BLaER1 (cell line): ENCODE data around the gene IGF1R.

Experiments used
- H3K27ac ChIP-seq: shearing (Covaris generic); formaldehyde crosslinking; 2 replicates; pipeline ENCODE4 v1.8.1; 2022
- H3K27me3 ChIP-seq: shearing (Covaris generic); formaldehyde crosslinking; 2 replicates; pipeline ENCODE4 v1.8.1; 2022
- H3K36me3 ChIP-seq: shearing (Covaris generic); formaldehyde crosslinking; 2 replicates; pipeline ENCODE4 v1.8.1; 2022
- H3K4me1 ChIP-seq: shearing (Covaris generic); formaldehyde crosslinking; 2 replicates; pipeline ENCODE4 v1.8.1; 2022
- H3K4me2 ChIP-seq: shearing (Covaris generic); formaldehyde crosslinking; 2 replicates; pipeline ENCODE4 v1.8.1; 2022
- H3K4me3 ChIP-seq: shearing (Covaris generic); formaldehyde crosslinking; 2 replicates; pipeline ENCODE4 v1.8.1; 2022
- H3K9ac ChIP-seq: shearing (Covaris generic); formaldehyde crosslinking; 2 replicates; pipeline ENCODE4 v1.8.1; 2022
- H3K9me3 ChIP-seq: shearing (Covaris generic); formaldehyde crosslinking; 2 replicates; pipeline ENCODE4 v1.8.1; 2022
- H4K20me1 ChIP-seq: shearing (Covaris generic); formaldehyde crosslinking; 2 replicates; pipeline ENCODE4 v1.8.1; 2022
- Cebpa-rat ChIP-seq: shearing (Covaris generic); IDR thresholded peaks from 2 replicates; pipeline ENCODE4 v1.8.1; 2022

The IGF1R gene

DNA sequence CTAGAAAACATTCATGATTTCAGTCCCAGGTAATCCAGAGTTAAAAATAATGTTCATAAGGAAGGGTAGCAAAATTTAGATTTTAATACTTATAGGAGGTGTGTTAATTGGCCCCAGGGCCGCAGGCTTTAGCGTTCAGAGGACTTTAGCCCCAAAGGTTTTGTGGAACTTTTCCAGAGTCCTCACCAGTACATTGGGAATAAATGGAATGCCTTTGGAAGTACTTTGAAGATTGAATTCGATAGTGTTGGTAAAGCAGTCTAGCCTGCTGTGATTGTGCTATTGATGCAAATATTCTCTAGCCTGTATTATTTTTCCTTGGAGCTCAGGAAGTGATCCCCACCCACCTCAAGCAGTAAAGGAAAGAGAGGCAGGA is 137.1 kb downstream of the IGF1R start:
- H3K27ac ChIP-seq: no peak overlapping the region
- TF ChIP-seq Cebpa-rat: no peak
- H3K36me3 ChIP-seq: 0 out of 2 replicates have a peak, but pooled peaks cover 3% of the 10 kb centered on the region
- H3K4me3 ChIP-seq: no peak overlapping the region
- H3K4me2 ChIP-seq: peak overlapping the region; percentile 3; the same call in 1 of the 2 replicates
- peaks cover 47% of the 10 kb centered on the region for H3K4me1 ChIP-seq
- no peaks in the 10 kb centered on the region for H3K9me3 ChIP-seq
- peaks cover 100% of the 10 kb centered on the region for H4K20me1 ChIP-seq
- H3K27me3 ChIP-seq: no peaks in the 10 kb centered on the region
- H3K9ac ChIP-seq: no peak overlapping the region

DNA sequence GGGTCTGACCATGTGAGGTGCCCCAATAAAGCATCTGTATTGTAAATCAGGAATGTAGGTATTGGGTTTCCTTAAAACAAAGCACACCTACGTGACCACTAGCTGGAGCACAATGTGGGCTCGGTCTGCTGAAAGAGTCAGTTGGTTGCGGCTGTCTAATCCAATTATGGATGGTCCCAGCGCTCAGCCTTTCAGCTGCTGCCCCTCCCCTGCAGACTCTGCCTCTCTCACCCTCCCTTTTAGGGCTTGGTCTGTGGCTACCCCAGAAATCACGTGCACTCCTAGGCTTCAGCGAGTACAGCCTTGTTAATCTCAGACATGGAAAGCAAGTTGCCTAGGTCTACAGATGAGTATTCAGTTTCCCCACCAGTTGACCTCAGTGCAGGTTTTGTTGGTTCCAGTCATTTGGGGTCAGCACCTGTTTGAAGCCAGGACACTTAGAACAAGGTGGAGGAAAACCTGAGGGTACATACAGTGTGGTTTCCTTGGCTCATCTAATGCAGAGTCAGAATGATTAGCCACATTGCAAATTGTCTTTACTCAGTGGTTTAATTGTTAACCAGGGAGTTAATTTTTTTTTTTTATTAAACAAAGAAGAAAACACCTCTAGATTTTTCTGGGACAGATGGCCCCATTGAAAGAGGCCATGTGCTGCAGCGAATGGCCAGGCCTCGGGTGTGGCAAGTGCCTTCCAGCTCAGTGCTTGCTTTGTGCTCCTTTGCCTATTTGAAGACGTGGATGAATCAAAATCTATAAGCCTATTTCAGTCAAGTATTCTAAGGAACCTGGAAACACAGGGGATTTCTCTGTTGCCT is 137.7 kb downstream of the IGF1R start:
- TF ChIP-seq Cebpa-rat: no peak
- no peak overlapping the region for H3K4me3 ChIP-seq
- H3K36me3 ChIP-seq: 0 out of 2 replicates have a peak, but pooled peaks cover 3% of the 10 kb centered on the region
- no peaks in the 10 kb centered on the region for H3K27me3 ChIP-seq
- peaks cover 53% of the 10 kb centered on the region for H3K4me1 ChIP-seq
- peaks cover 100% of the 10 kb centered on the region for H4K20me1 ChIP-seq
- no peak overlapping the region for H3K27ac ChIP-seq
- no peaks in the 10 kb centered on the region for H3K9me3 ChIP-seq
- peak overlapping the region; percentile 3; the same call in 1 of the 2 replicates for H3K4me2 ChIP-seq
- no peak overlapping the region for H3K9ac ChIP-seq

DNA sequence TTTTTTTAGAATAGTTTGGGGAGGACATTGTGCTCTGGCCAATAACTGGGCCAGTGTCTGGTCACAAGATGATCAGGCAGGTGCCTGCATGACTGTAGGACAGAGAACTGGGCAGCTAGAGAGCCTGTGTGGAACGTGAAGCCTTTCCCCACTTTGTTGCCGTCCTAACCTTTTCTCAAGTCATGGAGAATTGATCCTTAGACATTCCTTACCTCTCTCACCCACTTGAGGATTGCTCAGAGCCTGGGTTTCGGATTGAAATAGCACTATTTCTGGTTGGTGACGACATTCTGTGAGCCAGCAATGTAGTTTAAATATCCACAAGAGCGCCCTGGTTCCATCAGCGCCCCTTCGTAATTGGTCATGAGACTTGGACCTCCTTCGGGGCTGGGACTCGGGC is 138.4 kb downstream of the IGF1R start:
- no peaks in the 10 kb centered on the region for H3K9me3 ChIP-seq
- H3K27ac ChIP-seq: no peak overlapping the region
- H3K4me2 ChIP-seq: peak overlapping the region; percentile 36
- no peak overlapping the region for H3K4me3 ChIP-seq
- H3K27me3 ChIP-seq: no peaks in the 10 kb centered on the region
- H3K9ac ChIP-seq: no peak overlapping the region
- H3K4me1 ChIP-seq: peaks cover 59% of the 10 kb centered on the region
- no peak for TF ChIP-seq Cebpa-rat
- H4K20me1 ChIP-seq: peaks cover 100% of the 10 kb centered on the region
- 0 out of 2 replicates have a peak, but pooled peaks cover 3% of the 10 kb centered on the region for H3K36me3 ChIP-seq

DNA sequence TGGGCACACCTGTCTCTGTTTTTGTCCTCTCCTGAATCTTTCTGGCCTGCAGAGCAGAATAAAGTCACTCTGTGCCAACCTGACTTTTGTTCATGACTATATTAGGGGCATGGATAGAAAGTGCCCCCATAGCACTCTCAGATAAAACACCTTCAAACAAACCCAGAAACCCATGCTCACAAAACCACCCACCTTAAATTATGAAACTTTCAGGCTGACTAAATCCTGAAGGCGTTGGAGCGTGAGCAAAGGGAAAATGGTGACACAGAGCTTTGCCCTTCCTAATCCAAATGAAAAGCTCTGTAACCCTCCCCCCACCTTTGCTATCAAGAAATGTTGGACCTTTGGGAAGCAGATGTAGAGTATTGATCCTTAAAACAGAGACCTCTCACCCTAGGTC is 138.9 kb downstream of the IGF1R start:
- H3K4me2 ChIP-seq: peak overlapping the region; percentile 36

DNA sequence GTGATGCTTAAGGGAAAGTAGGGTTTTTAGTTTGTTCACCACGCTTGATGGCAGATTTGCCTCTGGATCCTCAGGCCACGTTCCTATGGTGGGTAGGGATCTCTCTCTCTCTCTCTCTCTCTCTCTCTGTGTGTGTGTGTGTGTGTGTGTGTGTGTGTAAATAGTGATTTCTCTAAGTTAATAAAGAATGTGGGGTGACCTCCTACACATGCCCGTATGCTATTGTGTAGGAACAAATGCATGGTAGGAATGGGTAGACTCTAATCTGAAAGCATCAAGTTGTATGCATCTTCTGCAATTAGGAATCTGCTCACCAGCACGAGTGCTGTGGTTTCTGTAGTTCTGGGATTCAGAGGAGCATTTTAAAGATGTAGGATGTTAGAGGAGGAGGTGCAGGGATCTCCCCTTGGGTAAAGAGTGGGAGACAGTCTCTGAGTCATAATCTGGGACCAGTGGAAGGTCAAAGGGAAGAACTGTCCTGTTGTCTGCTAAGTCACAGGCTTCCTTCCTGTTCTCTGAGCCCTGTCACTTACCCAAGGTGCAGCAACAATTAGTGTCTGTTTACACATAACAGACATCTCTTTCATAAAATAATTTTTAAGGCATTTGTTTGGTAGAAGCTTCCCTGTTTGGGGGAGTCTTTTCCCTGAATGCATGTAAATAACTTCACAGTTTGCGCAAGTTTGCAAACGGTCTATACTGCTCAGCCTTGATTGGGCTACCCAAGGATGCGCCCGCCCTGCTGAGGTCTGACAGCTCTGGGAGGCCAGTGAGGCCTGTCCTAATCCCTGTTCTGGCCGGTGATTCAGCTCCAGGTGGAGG is 139.8 kb downstream of the IGF1R start:
- Histone ChIP-seq H3K9ac (no peak overlapping the region), H3K4me1 (peaks cover 70% of the 10 kb centered on the region), H3K27ac (no peak overlapping the region), H3K27me3 (no peaks in the 10 kb centered on the region), H3K36me3 (0 out of 2 replicates have a peak, but pooled peaks cover 3% of the 10 kb centered on the region), H3K9me3 (no peaks in the 10 kb centered on the region), H4K20me1 (peaks cover 100% of the 10 kb centered on the region), H3K4me3 (no peak overlapping the region), H3K4me2 (peak overlapping the region; percentile 36)
- TF ChIP-seq Cebpa-rat: no peak

More for the DNA sequence above, 138.9 kb downstream of the IGF1R start:
- Histone ChIP-seq H3K9me3 (no peaks in the 10 kb centered on the region), H3K4me1 (peaks cover 64% of the 10 kb centered on the region), H4K20me1 (peaks cover 100% of the 10 kb centered on the region), H3K27me3 (no peaks in the 10 kb centered on the region), H3K36me3 (0 out of 2 replicates have a peak, but pooled peaks cover 3% of the 10 kb centered on the region), H3K9ac (no peak overlapping the region), H3K4me3 (no peak overlapping the region), H3K27ac (no peak overlapping the region)
- TF ChIP-seq Cebpa-rat: no peak

DNA sequence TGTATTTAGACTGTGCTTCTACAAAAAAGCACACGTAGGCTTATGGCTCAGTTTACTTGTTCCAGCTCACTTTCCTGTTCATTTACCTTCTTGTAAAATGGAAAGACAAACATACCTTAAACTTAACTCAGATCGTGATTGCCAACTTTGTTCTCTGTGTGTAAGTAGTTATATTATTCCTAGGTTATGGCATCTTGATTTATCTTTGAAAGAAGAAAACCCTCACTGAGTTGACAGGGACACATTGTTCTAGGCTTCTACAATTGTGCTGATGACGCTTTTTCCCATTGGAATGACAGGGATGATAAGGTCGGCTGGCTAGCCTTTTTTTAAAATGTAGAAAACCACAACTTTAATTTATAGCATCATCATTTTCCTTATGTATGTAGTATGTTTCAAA is 140.7 kb downstream of the IGF1R start:
- Histone ChIP-seq H3K36me3 (0 out of 2 replicates have a peak, but pooled peaks cover 3% of the 10 kb centered on the region), H3K27me3 (no peaks in the 10 kb centered on the region), H3K9ac (no peak overlapping the region), H3K4me2 (no peak overlapping the region), H4K20me1 (peaks cover 100% of the 10 kb centered on the region), H3K4me1 (peaks cover 74% of the 10 kb centered on the region), H3K9me3 (no peaks in the 10 kb centered on the region), H3K27ac (no peak overlapping the region), H3K4me3 (no peak overlapping the region)
- no peak for TF ChIP-seq Cebpa-rat

DNA sequence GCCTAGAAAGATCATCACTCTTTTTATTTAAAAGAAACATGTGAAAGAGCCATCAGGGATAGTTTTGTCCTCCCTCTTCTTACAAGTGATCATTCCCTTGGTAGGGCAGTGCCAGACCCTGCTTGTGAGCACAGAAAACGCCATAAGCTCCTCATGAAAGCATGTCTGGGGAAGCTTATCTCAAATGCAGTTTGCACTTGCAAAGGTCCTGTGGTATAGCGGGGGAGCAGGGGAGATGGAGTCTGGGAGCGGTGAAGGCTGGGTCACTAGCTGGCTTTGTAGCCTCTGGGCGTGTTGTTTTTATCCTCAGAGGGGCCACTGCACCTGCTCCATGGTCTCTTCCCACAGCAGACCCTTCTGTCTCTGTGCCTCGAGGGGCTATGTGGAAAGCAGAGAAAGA is 141.9 kb downstream of the IGF1R start:
- no peaks in the 10 kb centered on the region for H3K9me3 ChIP-seq
- peak overlapping the region; percentile 3; the same call in 1 of the 2 replicates for H3K4me2 ChIP-seq
- no peak overlapping the region for H3K27ac ChIP-seq
- no peak overlapping the region for H3K9ac ChIP-seq
- TF ChIP-seq Cebpa-rat: no peak
- H3K4me1 ChIP-seq: peaks cover 82% of the 10 kb centered on the region
- H3K4me3 ChIP-seq: no peak overlapping the region
- H3K36me3 ChIP-seq: 0 out of 2 replicates have a peak, but pooled peaks cover 3% of the 10 kb centered on the region
- H3K27me3 ChIP-seq: no peaks in the 10 kb centered on the region
- H4K20me1 ChIP-seq: peaks cover 100% of the 10 kb centered on the region

DNA sequence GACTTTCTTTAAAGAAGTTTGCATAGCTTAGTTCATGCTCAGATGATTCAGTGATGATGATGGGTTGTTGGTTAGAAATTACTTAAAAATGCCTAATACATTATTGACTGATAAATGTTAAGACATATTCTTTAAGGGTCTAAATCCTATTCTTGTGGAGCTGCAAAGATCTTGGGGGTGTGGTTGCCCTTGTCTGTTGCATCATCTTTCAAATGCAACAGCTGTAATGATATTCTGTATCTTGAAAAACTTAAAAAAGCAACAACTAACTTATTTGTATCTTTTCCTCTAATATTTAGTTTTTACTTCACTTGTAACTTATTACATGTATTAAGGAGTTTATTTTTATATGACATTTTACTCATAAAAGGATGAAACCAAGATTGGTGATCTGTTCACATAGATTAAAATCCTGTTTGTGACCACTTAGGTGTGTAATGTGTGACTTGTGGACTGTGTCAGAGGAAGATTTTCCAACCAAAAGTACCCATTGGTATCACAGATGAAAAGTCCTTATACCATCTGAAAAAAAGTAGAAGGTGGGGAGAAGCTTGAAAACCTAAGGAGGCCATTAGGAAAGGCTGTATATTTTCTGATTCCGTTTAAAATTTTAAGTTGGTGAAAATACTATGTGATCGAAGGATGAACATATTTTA is 142.8 kb downstream of the IGF1R start:
- no peak overlapping the region for H3K27ac ChIP-seq
- H3K9ac ChIP-seq: no peak overlapping the region
- peaks cover 73% of the 10 kb centered on the region for H3K4me1 ChIP-seq
- no peak overlapping the region for H3K4me3 ChIP-seq
- no peaks in the 10 kb centered on the region for H3K36me3 ChIP-seq
- no peaks in the 10 kb centered on the region for H3K9me3 ChIP-seq
- no peaks in the 10 kb centered on the region for H3K27me3 ChIP-seq
- no peak overlapping the region for H3K4me2 ChIP-seq
- peaks cover 100% of the 10 kb centered on the region for H4K20me1 ChIP-seq
- no peak for TF ChIP-seq Cebpa-rat

DNA sequence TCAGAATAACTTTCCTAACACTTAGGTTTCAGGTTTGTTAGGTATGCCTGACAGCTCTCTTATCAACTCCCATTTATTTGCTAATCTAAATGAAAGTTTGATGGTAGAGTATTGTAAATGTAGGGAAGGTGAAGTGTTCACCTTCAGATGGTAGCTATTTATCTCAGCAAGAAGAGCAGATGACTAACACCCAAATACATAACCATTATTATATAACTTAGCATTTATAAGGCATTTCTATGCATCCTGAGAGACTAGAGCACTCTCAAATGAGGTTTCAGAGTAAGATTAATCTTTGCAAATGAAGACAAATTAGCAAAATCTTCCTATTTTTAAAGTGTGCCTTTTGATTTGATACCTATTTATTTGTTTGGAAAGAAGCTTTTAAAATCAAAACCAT is 143.8 kb downstream of the IGF1R start:
- no peaks in the 10 kb centered on the region for H3K27me3 ChIP-seq
- H4K20me1 ChIP-seq: peaks cover 100% of the 10 kb centered on the region
- no peak overlapping the region for H3K9ac ChIP-seq
- no peaks in the 10 kb centered on the region for H3K9me3 ChIP-seq
- H3K36me3 ChIP-seq: 0 out of 2 replicates have a peak, but pooled peaks cover 2% of the 10 kb centered on the region
- no peak for TF ChIP-seq Cebpa-rat
- no peak overlapping the region for H3K4me2 ChIP-seq
- peaks cover 69% of the 10 kb centered on the region for H3K4me1 ChIP-seq
- H3K4me3 ChIP-seq: no peak overlapping the region
- H3K27ac ChIP-seq: no peak overlapping the region
